ENCODE data around the gene TMEM132A.

- TF ChIP-seq POLR2A (IDR thresholded peaks at IDR 0.05) (no peak), CTCF (IDR thresholded peaks at IDR 0.05) (no peak), POLR2AphosphoS5 (IDR thresholded peaks at IDR 0.05) (no peak), EP300 (IDR thresholded peaks at IDR 0.05) (no peak)
These were observed 11.3 kb upstream of the TMEM132A start for GRCh38 chr11:60912851-60913528.

Data from stomach (tissue), 4 donors.